ENCODE results near the gene TAB2.

TAB2 gene, protein sequence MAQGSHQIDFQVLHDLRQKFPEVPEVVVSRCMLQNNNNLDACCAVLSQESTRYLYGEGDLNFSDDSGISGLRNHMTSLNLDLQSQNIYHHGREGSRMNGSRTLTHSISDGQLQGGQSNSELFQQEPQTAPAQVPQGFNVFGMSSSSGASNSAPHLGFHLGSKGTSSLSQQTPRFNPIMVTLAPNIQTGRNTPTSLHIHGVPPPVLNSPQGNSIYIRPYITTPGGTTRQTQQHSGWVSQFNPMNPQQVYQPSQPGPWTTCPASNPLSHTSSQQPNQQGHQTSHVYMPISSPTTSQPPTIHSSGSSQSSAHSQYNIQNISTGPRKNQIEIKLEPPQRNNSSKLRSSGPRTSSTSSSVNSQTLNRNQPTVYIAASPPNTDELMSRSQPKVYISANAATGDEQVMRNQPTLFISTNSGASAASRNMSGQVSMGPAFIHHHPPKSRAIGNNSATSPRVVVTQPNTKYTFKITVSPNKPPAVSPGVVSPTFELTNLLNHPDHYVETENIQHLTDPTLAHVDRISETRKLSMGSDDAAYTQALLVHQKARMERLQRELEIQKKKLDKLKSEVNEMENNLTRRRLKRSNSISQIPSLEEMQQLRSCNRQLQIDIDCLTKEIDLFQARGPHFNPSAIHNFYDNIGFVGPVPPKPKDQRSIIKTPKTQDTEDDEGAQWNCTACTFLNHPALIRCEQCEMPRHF

DNA sequence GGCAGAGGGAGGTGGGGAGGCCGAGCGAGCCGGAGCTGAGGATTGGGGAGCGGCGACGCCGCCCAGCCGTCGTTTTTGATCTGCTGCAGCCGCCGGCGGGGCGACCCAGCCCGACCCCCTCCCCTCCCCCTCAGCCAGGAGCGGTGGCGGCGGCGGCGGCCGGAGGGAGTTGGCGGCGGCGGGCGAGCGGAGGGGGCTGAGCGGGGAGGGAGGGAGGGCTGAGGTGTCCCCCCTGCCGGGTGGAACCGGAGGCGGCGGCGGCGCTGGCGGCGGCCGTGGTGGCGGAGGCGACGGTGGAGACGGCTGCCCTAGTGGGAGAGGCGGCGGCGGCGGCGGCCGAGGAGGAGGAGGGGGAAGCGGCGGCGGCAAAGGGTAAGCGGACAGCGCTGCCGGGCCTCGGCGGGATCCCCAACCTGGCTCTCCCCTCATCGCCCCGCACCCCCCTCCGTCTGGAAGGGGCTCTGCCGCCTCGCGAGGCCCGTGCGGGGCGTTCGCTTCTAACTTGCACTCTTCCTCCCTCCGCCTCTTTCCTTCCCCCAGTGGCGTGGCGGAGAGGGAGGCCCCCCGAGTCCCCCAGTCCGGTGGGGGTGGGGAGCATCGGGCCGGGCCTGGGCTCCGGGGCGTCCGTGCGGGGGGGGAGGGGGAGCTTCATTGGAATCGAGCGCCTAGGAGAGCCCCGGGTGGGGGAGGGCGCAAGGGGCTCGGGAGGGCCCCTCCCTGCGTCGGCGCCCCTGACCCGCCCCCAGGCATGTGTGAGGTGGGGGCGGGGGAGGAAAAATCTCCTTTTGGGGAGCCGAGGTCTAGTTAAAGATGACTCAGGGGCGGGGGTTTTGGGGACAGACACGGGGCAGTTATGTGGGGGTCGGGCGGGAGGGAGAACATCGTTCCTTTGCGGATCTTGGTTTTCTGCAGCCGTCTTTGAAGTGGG lies at the start of gene TAB2:
TAB2 (plus strand) TSS at position 69 of the 928 bp plus-strand sequence. CDS start 52,286 bp downstream, outside the sequence.
- in situ Hi-C loops (cut with MboI; ENCODE audit: low sequenced_read_pairs): no loop called here
- Histone ChIP-seq H3K27me3 (ENCODE audit: low read depth) (no peaks in the 10 kb centered on the region), H3K4me3 (peak within 1 kb of the TSS; percentile 89), H3K9me3 (no peaks in the 10 kb centered on the region), H3K4me1 (peaks cover 27% of the 10 kb centered on the region), H3K36me3 (replicated peaks) (no peaks in the 10 kb centered on the region)
- DNase-seq (ENCODE audit: low spot score in 2 of 2): no peak

DNA sequence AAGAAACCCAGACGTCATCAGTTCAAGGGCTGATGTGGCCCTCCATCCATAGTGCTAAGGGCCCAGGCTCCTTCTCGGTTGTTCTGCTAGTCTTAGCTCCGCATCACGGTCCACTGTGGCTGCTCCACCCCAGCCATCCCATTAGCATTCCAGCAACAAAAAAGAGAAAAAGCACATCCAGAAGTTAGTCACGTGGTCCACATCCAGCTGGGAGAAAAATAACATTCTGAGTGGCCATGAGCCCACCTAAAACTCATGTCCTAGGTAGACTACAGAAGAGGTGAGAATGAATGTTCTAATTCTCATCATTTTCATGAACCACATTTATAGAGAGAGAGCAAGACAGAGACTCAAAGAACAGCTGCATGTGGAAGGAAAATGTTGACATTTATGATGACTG lies 49.4 kb upstream of the TAB2 start:
- Histone ChIP-seq H3K9me3 (no peaks in the 10 kb centered on the region; the same call in 1 of the 2 replicates), H3K4me1 (no peaks in the 10 kb centered on the region), H3K4me3 (no peak overlapping the region), H3K27me3 (ENCODE audit: low read depth) (0 out of 2 replicates have a peak, but pooled peaks cover 14% of the 10 kb centered on the region), H3K36me3 (replicated peaks) (no peaks in the 10 kb centered on the region)
- no peak for DNase-seq (ENCODE audit: low spot score in 2 of 2)
- in situ Hi-C loops (cut with MboI; ENCODE audit: low sequenced_read_pairs): no loop called here

DNA sequence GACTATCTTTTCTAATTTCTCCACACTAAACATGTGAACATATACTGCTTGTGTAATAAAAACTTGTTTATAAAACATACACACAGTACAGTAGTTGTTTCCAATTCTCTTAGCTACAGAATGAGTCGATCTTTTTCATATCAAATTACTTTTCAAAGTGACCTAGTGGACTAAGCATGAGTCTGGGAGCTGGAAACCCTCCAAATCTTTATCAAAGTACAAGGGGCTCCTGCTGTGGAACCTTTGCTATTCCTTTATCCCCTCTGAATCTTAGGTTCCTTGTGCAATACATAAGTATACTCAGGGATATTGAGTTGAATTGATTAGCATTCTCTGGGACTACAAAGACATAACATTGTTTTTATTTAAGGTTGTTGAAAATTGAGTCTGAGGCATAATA lies 48.7 kb upstream of the TAB2 start:
- no peaks in the 10 kb centered on the region for H3K36me3 ChIP-seq (replicated peaks)
- no peak overlapping the region for H3K4me3 ChIP-seq
- no peak for DNase-seq (ENCODE audit: low spot score in 2 of 2)
- no peaks in the 10 kb centered on the region for H3K4me1 ChIP-seq
- no peaks in the 10 kb centered on the region; the same call in 1 of the 2 replicates for H3K9me3 ChIP-seq
- H3K27me3 ChIP-seq (ENCODE audit: low read depth): 0 out of 2 replicates have a peak, but pooled peaks cover 14% of the 10 kb centered on the region
- in situ Hi-C loops (cut with MboI; ENCODE audit: low sequenced_read_pairs): no loop called here

DNA sequence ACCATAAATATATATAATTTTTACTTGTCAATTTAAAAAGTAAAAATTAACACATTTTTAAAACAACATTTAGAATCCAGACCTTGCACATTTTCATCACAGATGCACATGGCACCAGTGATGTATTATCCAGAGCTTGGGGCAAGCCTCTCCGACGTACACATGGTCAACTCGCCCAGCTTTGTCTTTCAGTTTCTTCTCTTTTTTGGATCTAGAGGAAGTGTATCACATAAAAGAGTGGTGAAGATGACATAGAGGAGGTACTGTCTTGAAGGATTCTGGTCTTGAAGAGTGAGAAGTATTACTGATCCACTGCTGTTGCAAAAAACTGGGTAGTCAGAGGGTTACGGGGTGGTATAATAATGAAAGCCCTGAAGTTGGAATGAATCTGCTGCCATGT lies 46.9 kb upstream of the TAB2 start:
- in situ Hi-C loops (cut with MboI; ENCODE audit: low sequenced_read_pairs): no loop called here
- no peak for DNase-seq (ENCODE audit: low spot score in 2 of 2)
- H3K4me3 ChIP-seq: no peak overlapping the region
- 0 out of 2 replicates have a peak, but pooled peaks cover 14% of the 10 kb centered on the region for H3K27me3 ChIP-seq (ENCODE audit: low read depth)
- H3K36me3 ChIP-seq (replicated peaks): no peaks in the 10 kb centered on the region
- no peaks in the 10 kb centered on the region for H3K4me1 ChIP-seq
- no peaks in the 10 kb centered on the region; the same call in 1 of the 2 replicates for H3K9me3 ChIP-seq

DNA sequence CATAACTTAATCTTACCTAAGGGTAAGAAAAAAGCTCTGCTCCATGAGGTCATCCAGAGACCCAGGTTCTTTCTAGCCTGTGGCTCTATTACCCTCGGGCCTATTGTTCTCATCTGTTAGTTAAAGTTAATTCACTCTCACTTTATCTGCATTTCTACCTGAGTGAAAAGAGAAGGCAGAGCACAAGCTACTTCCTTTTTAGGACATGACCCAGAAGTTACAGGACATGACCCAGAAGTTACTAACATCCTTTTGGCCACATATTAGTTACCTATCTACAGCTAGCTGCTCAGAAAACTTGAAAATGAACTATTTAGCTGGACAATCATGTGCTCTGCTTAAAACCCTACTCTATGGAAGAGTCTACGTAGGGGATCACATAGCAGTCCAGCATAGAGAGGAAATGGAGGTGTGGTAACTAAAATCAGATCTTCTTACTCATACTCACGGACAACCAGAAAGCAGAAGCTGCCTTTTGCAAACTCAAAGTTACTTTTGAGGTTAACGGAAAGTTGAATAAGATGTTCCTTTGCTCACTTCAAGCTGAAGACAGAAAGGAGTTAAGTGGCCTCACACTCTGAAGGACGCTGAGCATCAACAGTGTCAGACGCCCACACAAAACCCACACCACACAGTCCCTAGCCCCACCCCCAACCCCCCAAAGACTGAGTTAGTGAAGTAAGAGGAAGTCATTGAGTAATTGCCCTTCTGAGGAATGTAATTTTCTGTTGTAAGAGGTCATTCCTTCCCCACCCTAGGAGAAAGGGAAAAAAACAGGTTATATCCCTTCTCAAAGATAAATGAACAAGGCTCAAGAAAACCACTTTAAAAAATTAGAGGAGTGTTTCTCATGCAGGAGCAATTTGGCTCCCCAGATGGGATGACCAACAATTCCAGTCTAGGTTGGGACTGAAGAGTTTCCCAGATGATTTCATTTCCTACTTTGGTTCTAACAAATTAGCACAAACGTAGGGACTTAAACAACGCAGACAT lies 45.9 kb upstream of the TAB2 start:
- H3K27me3 ChIP-seq (ENCODE audit: low read depth): peaks cover 6% of the 10 kb centered on the region; the same call in 1 of the 2 replicates
- H3K4me3 ChIP-seq: no peak overlapping the region
- in situ Hi-C loops (cut with MboI; ENCODE audit: low sequenced_read_pairs): no loop called here
- no peaks in the 10 kb centered on the region for H3K36me3 ChIP-seq (replicated peaks)
- H3K4me1 ChIP-seq: no peaks in the 10 kb centered on the region
- H3K9me3 ChIP-seq: no peaks in the 10 kb centered on the region; the same call in 1 of the 2 replicates
- no peak for DNase-seq (ENCODE audit: low spot score in 2 of 2)

DNA sequence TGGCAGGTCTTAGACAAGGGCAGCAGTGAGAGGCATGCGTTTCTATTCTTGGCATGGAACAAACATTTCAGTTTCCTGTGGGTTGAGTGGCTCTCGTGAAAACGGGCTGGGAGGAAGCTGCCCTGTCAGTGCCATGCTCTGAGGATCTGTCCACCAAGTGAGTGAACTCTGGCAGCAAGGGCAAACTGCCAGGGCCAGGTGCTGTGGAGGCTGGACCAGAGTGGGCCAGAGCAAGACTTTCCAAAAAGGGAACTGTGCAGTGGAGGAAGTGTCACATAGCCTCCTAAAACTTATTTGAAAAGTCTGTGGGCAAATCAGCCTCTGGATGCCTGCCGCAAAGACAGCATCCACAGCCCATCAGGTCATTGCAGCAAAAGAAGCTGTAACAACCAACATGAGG lies 44.2 kb upstream of the TAB2 start:
- H3K4me1 ChIP-seq: no peaks in the 10 kb centered on the region
- no peak overlapping the region for H3K4me3 ChIP-seq
- in situ Hi-C loops (cut with MboI; ENCODE audit: low sequenced_read_pairs): no loop called here
- DNase-seq (ENCODE audit: low spot score in 2 of 2): no peak
- H3K27me3 ChIP-seq (ENCODE audit: low read depth): peaks cover 3% of the 10 kb centered on the region; the same call in 1 of the 2 replicates
- H3K9me3 ChIP-seq: no peaks in the 10 kb centered on the region; the same call in 1 of the 2 replicates
- no peaks in the 10 kb centered on the region for H3K36me3 ChIP-seq (replicated peaks)

DNA sequence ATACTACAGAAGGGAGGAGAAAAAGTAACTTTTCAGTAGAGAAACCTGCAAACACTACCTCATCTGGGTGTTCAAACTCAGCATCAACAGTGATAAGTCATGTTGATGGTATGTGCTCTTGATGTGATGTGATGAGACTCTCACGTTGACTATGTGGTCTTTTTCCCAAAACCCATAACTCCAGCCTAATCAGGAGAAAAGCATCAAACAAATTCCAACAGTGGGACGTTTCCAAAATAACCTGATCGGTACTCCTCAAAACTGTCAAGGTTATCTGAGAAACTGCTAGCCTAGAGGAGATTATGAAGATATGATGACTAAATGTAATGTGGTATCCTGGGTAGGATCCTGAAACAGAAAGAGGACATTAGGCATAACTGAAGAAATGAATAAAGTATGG lies 41.9 kb upstream of the TAB2 start:
- Histone ChIP-seq H3K36me3 (replicated peaks) (no peaks in the 10 kb centered on the region), H3K4me3 (no peak overlapping the region), H3K27me3 (ENCODE audit: low read depth) (peaks cover 2% of the 10 kb centered on the region; the same call in 1 of the 2 replicates), H3K9me3 (no peaks in the 10 kb centered on the region; the same call in 1 of the 2 replicates), H3K4me1 (no peaks in the 10 kb centered on the region)
- no peak for DNase-seq (ENCODE audit: low spot score in 2 of 2)
- in situ Hi-C loops (cut with MboI; ENCODE audit: low sequenced_read_pairs): no loop called here

DNA sequence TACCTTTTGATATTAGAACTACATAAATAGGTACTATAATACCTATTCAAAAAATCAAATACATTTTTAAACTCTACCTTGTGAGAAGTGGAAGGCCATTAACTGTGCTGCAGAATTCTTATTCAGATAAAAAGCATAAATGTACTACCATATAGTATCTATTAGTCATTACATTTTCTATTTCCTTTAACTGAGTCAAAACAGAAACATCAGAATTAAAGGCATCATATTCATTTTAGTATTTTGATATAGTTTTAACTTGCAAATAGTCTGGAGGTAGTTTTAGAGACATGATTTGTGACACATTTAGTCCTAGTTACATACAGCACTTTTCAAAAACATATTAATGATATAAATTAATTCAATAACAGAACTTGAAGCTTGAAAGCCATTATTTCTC lies 39.9 kb upstream of the TAB2 start:
- H3K4me3 ChIP-seq: no peak overlapping the region
- H3K9me3 ChIP-seq: no peaks in the 10 kb centered on the region
- H3K36me3 ChIP-seq (replicated peaks): no peaks in the 10 kb centered on the region
- peaks cover 2% of the 10 kb centered on the region; the same call in 1 of the 2 replicates for H3K27me3 ChIP-seq (ENCODE audit: low read depth)
- DNase-seq (ENCODE audit: low spot score in 2 of 2): no peak
- in situ Hi-C loops (cut with MboI; ENCODE audit: low sequenced_read_pairs): no loop called here
- H3K4me1 ChIP-seq: no peaks in the 10 kb centered on the region

DNA sequence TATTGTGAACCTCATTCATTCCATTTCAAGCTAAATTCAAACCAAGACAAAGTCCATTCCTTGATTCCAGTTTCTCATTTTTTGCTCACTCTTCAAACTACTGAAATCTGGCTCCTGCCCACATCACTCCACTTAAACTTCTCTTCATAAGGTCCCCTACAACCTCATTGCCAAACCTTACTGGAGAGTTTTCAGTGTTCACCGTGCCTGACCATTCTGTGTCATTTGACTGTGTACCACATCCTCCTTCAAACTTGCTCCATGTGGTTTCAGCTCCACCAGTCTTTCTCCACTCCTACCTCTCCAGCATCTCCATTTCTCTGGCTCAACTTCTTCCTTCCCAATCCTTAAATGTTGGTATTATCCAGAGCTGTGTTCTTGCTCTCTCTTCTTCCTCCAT lies 38.5 kb upstream of the TAB2 start:
- Histone ChIP-seq H3K4me3 (no peak overlapping the region), H3K36me3 (replicated peaks) (no peaks in the 10 kb centered on the region), H3K4me1 (no peaks in the 10 kb centered on the region; the same call in 1 of the 2 replicates), H3K9me3 (no peaks in the 10 kb centered on the region), H3K27me3 (ENCODE audit: low read depth) (peaks cover 5% of the 10 kb centered on the region; the same call in 1 of the 2 replicates)
- no peak for DNase-seq (ENCODE audit: low spot score in 2 of 2)
- in situ Hi-C loops (cut with MboI; ENCODE audit: low sequenced_read_pairs): no loop called here

DNA sequence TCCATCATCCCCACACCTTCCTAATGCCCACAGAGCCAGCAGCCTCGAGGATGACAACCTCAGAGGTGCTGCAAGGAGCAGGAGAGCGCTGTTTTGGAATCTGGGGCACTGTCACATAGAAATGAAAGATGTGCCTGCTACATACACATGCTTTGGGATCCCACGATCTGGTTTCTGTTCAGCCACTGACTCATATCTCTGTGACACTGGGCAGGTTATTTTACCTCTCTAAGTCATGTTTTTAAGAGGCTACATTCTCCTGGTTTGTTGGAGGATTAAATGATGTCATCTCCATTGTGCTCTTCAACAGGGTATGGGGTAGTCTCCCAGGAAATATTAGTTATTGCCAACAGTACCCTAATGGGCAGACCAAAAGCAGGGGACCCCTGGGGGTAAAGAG lies 32.6 kb upstream of the TAB2 start:
- DNase-seq (ENCODE audit: low spot score in 2 of 2): no peak
- H3K27me3 ChIP-seq (ENCODE audit: low read depth): peaks cover 3% of the 10 kb centered on the region; the same call in 1 of the 2 replicates
- H3K9me3 ChIP-seq: no peaks in the 10 kb centered on the region
- H3K36me3 ChIP-seq (replicated peaks): no peaks in the 10 kb centered on the region
- no peaks in the 10 kb centered on the region; the same call in 1 of the 2 replicates for H3K4me1 ChIP-seq
- no peak overlapping the region for H3K4me3 ChIP-seq
- in situ Hi-C loops (cut with MboI; ENCODE audit: low sequenced_read_pairs): no loop called here

DNA sequence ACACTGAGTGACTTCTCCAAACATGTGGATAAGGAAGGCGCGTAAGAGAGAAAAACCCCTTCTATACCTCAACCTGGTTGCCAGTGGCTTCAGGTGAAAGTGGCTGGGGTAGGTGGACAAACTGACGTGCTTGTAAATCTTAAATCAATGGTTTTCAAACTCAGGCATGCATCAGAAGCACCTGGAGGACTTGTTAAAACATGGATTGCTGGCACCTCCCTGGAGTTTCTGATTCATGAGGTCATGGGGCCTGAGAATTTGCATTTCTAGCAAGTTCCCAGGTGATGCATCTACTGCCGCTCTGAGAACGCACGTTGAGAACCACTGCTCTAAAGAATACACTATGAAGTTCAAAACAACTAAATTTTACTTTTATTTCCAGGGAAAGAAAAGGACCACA lies 31.9 kb upstream of the TAB2 start:
- no peak overlapping the region for H3K4me3 ChIP-seq
- no peaks in the 10 kb centered on the region; the same call in 1 of the 2 replicates for H3K4me1 ChIP-seq
- peaks cover 3% of the 10 kb centered on the region; the same call in 1 of the 2 replicates for H3K27me3 ChIP-seq (ENCODE audit: low read depth)
- DNase-seq (ENCODE audit: low spot score in 2 of 2): no peak
- H3K36me3 ChIP-seq (replicated peaks): no peaks in the 10 kb centered on the region
- in situ Hi-C loops (cut with MboI; ENCODE audit: low sequenced_read_pairs): no loop called here
- no peaks in the 10 kb centered on the region for H3K9me3 ChIP-seq

DNA sequence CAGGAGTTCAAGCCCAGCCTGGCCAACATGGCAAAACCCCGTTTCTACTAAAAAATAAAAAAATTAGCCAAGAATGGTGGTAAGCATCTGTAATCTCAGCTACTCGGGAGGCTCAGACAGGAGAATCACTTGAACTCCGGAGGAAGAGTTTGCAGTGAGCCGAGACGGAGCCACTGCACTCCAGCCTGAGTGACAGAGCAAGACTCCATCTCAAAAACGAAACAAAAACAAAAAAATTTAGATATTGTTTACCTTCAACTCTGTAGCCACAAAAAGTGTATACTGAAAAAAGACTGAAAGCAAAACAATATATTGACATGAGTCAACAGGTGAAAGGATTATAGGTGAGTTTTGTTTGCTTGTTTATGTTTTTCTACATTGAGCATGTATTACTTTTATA lies 30.6 kb upstream of the TAB2 start:
- H3K4me3 ChIP-seq: no peak overlapping the region
- peaks cover 3% of the 10 kb centered on the region; the same call in 1 of the 2 replicates for H3K27me3 ChIP-seq (ENCODE audit: low read depth)
- H3K4me1 ChIP-seq: no peaks in the 10 kb centered on the region; the same call in 1 of the 2 replicates
- H3K9me3 ChIP-seq: no peaks in the 10 kb centered on the region
- no peak for DNase-seq (ENCODE audit: low spot score in 2 of 2)
- in situ Hi-C loops (cut with MboI; ENCODE audit: low sequenced_read_pairs): no loop called here
- H3K36me3 ChIP-seq (replicated peaks): no peaks in the 10 kb centered on the region
